Cerebellar nuclear complex (tissue), 1 donor: ENCODE data around the gene NOTCH1.

Source experiments
- DNase-seq, 2 experiments: peaks; one replicate each; lab custom pipeline; 2025; lab: John Stamatoyannopoulos, UW

Gene NOTCH1

GRCh38 chr9:136463578-136463977 lies 82.3 kb downstream of the NOTCH1 start:
- no peak for DNase-seq

- no peak for DNase-seq
Observed at GRCh38 chr9:136462664-136463063, 83.2 kb downstream of the NOTCH1 start.

GRCh38 chr9:136460772-136461325 lies 85.0 kb downstream of the NOTCH1 start:
- no peak for DNase-seq

DNA sequence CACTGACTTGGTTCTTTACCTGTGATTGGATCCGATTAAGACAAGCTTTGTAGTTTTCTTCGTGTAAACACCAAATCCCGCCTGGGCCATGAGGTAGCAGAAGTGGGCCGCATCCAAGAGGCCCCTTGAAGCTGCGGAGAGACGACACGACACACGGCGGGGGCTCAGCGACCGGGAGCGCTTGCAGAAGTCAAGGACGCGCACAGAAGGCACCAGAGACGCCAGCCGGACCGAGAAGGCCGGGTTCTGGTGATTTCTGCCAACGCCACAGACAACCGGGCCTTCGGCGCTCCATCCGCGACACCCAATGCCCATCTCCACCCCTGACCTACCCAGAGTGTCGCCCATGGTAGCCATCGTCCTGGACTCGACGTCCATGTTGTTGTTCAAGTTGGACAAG lies 86.4 kb downstream of the NOTCH1 start:
- no peak for DNase-seq

- DNase-seq: no peak
Observed at GRCh38 chr9:136457326-136457725, 88.5 kb downstream of the NOTCH1 start.

- no peak for DNase-seq
Observed at GRCh38 chr9:136456258-136456657, 89.6 kb downstream of the NOTCH1 start.

DNA sequence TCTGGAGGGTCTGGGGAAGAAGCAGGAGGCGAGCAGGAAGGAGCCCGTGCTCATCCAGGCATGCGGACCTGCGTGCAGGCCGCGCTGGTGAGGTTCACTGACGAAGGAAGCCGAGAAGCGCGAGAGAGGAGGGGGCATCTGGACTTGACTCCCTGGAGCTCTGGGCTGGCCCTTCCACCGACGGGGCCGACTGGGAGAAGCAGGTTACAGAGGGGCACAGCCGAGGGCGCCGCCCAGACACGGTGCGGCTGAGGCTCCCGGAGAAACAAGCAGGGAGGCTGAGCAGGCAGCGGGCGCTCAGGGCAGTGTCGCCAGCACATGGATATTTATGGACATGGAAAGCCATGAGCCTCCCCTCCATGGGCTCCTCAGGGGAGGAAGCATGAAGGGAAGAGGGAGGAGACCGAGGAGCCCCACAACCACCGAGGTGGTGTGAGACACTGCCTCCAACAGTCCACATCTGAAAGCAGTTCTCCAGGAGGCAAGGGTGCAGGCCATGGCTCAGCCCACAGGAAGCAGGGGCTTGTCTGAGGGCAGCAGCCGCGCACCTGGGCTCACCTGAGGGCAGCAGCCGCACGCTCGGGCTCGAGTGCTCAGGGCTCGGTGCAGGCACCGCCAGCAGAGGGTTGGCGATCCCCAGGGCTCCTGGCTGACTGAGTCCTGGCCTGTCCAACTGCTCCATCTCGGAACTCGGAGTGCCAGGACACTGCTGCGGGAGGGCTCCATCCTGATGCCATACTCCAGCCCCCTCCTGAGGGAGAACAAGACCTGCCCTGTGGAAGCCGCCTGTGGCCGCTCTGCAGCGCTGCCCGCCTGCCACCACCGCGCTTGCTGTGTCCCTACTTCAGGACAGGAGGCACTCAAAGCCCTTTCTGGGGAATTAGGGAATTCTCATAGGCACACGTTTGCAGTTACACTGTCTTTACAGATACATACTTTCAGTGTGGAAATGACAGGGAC lies 90.5 kb downstream of the NOTCH1 start:
- DNase-seq: no peak

DNA sequence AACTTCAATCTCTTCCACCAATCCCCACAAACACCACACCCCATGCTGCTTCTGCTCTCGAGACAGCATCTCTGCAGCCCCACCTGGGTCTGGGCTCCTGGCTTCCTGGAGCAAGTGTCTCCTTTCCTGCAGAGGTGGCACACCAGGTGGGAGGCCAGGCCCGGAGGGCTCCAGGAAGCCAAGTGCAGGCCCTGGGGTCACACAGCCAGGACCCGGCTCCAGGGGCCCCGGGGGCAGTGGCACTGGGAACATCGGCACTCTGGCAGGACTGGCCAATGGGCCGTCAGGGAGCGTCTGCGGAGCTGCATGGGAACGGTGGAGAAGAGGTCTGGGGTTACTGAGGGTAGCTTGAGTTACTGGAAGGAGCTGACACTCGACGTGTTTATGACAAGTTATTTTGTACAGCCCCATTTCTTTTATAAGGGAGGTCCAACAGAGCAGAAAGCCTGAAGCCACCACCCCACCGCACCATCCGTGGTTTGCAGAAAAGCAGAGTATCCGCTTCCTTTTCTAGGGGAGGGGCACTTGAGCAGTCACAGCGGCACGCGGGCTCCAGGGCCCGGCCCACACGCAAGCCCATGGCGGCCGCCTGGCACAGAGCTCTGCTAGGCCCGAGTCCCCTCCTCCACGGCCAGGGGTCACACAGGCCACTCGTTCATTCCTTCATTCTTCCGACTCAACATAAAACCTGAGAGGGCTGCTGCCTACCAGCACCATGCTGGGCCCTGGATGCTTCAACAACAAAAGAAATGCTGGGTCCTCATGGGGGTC lies 91.6 kb downstream of the NOTCH1 start:
- no peak for DNase-seq

DNA sequence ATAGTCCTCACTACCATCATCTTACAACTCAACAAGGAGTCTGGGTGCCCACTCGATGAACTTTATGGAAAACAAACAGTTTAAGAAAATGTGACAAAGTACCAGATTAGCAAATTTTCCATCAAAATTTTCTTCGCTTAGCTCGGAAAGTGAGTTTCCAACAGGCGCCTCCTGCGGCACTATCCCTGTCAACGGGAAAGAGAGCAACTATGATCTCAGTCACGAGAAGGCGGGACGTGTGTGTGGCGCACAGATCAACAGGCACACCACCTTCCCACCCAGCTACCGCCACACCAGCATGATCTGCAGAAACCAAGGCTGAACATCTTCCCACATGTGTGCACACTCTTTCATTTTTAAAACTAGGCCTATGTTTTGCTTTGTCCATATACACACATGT lies 92.5 kb downstream of the NOTCH1 start:
- no peak for DNase-seq

DNA sequence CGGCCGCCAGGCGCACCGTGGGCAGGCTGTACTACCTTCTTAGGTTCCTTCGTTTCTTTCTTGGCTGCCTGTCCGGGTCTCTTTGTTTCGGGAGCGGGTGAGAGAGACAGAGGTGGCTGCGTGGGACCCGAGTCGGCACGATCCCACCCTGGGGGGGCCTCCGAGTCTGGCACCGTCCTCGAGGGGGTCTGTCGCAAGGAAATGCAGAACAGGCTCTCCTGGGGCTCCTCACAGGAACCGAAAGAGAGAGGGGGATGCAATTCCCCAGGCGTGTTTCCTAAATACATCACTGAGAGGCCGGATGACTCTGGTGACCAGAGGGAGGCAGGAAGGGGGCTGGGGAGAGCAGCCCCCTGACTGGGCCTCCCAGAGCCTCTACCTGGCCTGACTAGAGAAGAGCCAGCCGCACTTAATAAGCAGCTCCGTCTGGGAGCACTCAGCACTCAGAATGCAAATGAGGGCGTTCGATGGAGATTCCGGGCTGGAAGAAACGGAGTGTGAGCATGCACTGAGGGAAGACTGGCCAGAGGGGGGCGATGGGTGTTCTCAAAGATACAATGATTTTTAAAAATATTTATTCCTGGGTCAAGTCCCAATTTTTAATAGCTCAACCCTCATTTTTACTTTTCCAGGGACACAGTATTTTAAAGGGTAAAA lies 94.5 kb downstream of the NOTCH1 start:
- DNase-seq: no peak

DNA sequence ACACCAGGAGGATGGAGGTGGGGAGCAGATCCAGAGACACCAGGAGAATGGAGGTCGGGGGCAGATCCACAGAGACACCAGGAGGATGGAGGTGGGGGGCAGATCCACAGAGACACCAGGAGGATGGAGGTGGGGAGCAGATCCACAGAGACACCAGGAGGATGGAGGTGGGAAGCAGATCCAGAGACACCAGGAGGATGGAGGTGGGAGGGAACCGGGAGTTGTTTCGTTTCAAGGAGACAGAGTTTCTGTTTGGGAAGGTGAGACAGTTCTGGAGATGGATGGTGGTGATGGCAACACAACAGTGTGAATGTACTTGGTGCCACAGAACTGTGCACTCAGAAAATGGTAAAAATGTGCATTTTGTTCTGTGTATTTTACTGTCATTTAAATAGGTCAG lies 97.2 kb downstream of the NOTCH1 start:
- no peak for DNase-seq

DNA sequence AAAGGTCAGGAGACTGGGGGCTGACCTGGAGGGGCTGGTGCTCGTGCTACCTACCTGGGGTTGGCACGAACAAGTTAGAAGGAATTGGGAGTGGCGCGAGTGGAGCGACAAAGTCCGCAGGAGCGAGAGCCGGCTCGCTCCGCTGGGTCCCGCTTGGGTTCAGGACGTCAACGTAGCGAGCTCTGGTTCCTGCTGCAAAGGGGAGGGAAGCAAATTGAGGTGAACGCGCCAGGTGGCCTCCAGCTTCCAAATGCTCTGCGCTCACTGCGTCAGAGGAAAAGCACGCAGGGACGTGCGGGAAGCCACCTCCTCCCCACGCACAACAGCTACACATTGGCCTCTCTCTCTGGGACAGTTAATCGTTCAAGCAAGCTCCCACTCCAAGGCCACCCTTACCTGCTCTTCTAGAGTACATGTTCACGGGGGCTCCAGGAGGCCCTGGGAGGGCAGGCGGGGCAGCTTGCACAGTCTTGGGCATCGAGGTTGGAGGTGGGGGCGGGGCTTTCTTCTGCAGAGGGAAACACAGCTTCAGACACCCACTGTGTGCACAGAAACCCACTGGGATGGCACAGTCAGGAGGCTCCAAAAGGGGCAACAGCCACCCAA lies 98.6 kb downstream of the NOTCH1 start:
- DNase-seq: no peak

DNA sequence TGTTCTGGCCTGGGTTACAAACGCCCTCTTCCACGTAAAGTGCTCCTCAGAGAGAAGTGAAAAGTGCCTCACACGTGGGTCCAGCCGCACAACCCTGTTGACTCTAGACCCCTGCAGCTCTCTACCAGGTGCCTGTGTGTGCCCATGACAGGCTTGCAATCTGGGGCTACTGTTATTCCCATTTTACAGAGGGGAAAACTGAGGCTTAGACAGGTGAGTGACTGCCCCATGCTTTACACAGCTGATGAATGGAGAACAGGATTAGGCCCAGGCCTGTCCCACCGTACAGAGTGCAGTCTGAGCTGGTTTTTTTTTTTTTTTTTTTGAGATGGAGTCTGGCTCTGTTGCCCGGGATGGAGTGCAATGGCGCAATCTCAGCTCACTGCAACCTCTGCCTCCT lies 100.0 kb downstream of the NOTCH1 start:
- no peak for DNase-seq
